Limb (tissue), 2 donors: ENCODE data around the gene SFTPB.

Experiments used
- DNase-seq, 2 donors: peaks; one replicate each; pipeline ENCODE4 v3.0.0-alpha.2; 2016; ENCODE audit errors: extremely low spot score in 2 of 2

SFTPB gene

GRCh38 chr2:85613717-85614515, 54.1 kb downstream of the SFTPB start:
- DNase-seq: no peak

- peak; percentile 93 to 94 for DNase-seq
These were observed 56.1 kb downstream of the SFTPB start, which contains the start of gene C2orf68 for GRCh38 chr2:85611705-85612587. Gene C2orf68, minus strand, starts transcription at chr2:85612066. Its CDS starts 82 bp downstream, at chr2:85611984.

GRCh38 chr2:85611217-85611704, 56.7 kb downstream of the SFTPB start:
- DNase-seq: no peak
